Measurements from ENCODE around the gene RSPO3.

DNA sequence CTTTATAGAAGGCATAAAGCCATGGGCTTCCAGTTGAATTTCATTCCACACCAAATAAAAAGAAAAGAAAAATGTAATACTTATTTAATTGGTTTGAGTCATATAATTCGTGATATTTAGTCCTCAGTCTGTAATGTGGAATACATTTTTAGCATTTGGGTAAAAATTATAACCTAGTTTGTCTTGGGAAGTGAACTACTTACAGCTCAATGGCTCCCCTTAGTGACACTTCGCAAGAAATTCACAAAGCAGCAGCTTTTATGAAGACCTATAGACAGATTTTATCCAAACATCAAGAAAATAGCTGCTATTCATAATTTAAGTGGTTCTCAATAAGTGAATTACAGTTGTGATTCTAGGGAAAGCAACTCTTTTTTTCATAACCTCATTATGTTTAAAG lies 72.1 kb downstream of the RSPO3 start:
- TF ChIP-seq, protein P1, sequence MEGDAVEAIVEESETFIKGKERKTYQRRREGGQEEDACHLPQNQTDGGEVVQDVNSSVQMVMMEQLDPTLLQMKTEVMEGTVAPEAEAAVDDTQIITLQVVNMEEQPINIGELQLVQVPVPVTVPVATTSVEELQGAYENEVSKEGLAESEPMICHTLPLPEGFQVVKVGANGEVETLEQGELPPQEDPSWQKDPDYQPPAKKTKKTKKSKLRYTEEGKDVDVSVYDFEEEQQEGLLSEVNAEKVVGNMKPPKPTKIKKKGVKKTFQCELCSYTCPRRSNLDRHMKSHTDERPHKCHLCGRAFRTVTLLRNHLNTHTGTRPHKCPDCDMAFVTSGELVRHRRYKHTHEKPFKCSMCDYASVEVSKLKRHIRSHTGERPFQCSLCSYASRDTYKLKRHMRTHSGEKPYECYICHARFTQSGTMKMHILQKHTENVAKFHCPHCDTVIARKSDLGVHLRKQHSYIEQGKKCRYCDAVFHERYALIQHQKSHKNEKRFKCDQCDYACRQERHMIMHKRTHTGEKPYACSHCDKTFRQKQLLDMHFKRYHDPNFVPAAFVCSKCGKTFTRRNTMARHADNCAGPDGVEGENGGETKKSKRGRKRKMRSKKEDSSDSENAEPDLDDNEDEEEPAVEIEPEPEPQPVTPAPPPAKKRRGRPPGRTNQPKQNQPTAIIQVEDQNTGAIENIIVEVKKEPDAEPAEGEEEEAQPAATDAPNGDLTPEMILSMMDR (IDR thresholded peaks at IDR 0.05): peak in 4 of 6 experiments; percentile 21 to 38 (median 30)
- no peak for TF ChIP-seq POLR2A (IDR thresholded peaks at IDR 0.05)
- TF ChIP-seq EP300 (IDR thresholded peaks at IDR 0.05): no peak

All from upper lobe of left lung (tissue), 4 donors.